HepG2 (cell line): Measurements from ENCODE around the gene MSANTD1. TPM values are rescaled to one million over a fixed set of nuclear protein-coding genes. Genes with fewer than 3 reads are reported as not detected.

Source experiments
- ATAC-seq: fragments of 200-7000 bp; cut with Tn5 transposase; 3 replicates; pipeline ENCODE4 v1.9.1; 2020; ENCODE audit warnings: mild to moderate bottlenecking, moderate library complexity
- BruUV-seq: library from RNA; stranded (reverse); fragments of 400-500 nt; replicated peaks from 2 replicates; lab custom pipeline; 2021; lab: Mats Ljungman, UMichigan
- CTCF ChIA-PET: fragments of 300-600 bp; formaldehyde crosslinking; extraction: SDS; loops from one replicate; lab custom pipeline; 2021; ENCODE audit warnings: low total read pairs, inconsistent platforms, low intra/inter-chr PET ratio; lab: Yijun Ruan, JAX
- POLR2A ChIA-PET: fragments of 350-600 bp; sonication (Branson Sonifier 250); formaldehyde crosslinking; loops from one replicate; lab custom pipeline; 2020; ENCODE audit warnings: antibody characterized with exemption, inconsistent platforms; lab: Yijun Ruan, JAX
- DNase-seq: peaks from one replicate; pipeline ENCODE4 v3.0.0-alpha.2; 2015; ENCODE audit warnings: low spot score
- FAIRE-seq: peaks from 3 replicates; lab custom pipeline; 2011; peaks lifted over from hg19 to GRCh38; lab: Jason Lieb, UNC
- H2AFZ ChIP-seq: one replicate; pipeline ENCODE4 v1.6.1; 2011; ENCODE audit warnings: low read length, inconsistent platforms
- H3K27ac ChIP-seq: fragments of 300-600 bp; 3 replicates; pipeline ENCODE4 v1.8.0; 2011; ENCODE audit warnings: mixed run types, mild to moderate bottlenecking, mixed read lengths, low read length, inconsistent platforms; ENCODE audit not compliant: insufficient read depth; ENCODE audit errors: extremely low read length
- H3K27me3 ChIP-seq, 2 experiments: fragments of 200-600 bp in 1 of 2; 2 replicates in 1 of 2; 3 replicates in 1 of 2; pipeline versions ENCODE4 v1.6.0 to v1.8.0; 2011; ENCODE audit warnings: low read length in 2 of 2, mild to moderate bottlenecking in 2 of 2, moderate library complexity in 2 of 2, inconsistent platforms in 1 of 2; ENCODE audit not compliant: insufficient read depth in 2 of 2, control insufficient read depth in 1 of 2
- H3K36me3 ChIP-seq, 2 experiments: fragments of 200-600 bp in 1 of 2; replicated peaks in 1 of 2; 2 replicates in 1 of 2; 3 replicates in 1 of 2; pipeline versions ENCODE4 v1.5.1 to v1.8.0; 2011; ENCODE audit warnings: low read length in 2 of 2, inconsistent platforms in 1 of 2; ENCODE audit not compliant: insufficient read depth in 2 of 2, control insufficient read depth in 1 of 2
- H3K4me1 ChIP-seq: 2 replicates; pipeline ENCODE4 v1.5.1; 2012; ENCODE audit warnings: low read length, inconsistent platforms; ENCODE audit not compliant: insufficient read depth
- H3K4me2 ChIP-seq: 2 replicates; pipeline ENCODE4 v1.6.0; 2011; ENCODE audit warnings: low read depth, low read length, inconsistent platforms
- H3K4me3 ChIP-seq, 3 experiments: fragments of 200-600 bp in 1 of 3; sonication (generic), shearing (Covaris generic) in 1 of 3; replicated peaks in 1 of 3; 2 replicates each; pipeline ENCODE4 v1.5.1; 2011 to 2016; ENCODE audit warnings: low read length in 3 of 3, inconsistent platforms in 2 of 3, low read depth in 2 of 3, mild to moderate bottlenecking in 2 of 3, control low read depth in 1 of 3, mixed read lengths in 1 of 3; ENCODE audit not compliant: insufficient read depth in 1 of 3
- H3K79me2 ChIP-seq: one replicate; pipeline ENCODE4 v1.6.1; 2011; ENCODE audit warnings: low read length, inconsistent platforms; ENCODE audit not compliant: insufficient read depth
- H3K9ac ChIP-seq: 2 replicates; pipeline ENCODE4 v1.6.0; 2011; ENCODE audit warnings: mild to moderate bottlenecking, low read depth, low read length, inconsistent platforms; ENCODE audit not compliant: insufficient read depth
- H3K9me3 ChIP-seq: 2 replicates; pipeline ENCODE4 v1.5.1; 2012; ENCODE audit warnings: mild to moderate bottlenecking, low read length
- H4K20me1 ChIP-seq: 2 replicates; pipeline ENCODE4 v1.6.0; 2011; ENCODE audit warnings: inconsistent platforms, mild to moderate bottlenecking, low read length, moderate library complexity; ENCODE audit not compliant: insufficient read depth
- AHDC1 ChIP-seq: sonication (generic); formaldehyde crosslinking; IDR thresholded peaks from 2 replicates; pipeline ENCODE4 v1.5.1; 2020; ENCODE audit warnings: mild to moderate bottlenecking, missing genetic modification reagents, borderline replicate concordance
- CHCHD3 ChIP-seq: sonication (generic); formaldehyde crosslinking; IDR thresholded peaks from 2 replicates; pipeline ENCODE4 v1.8.0; 2022; ENCODE audit warnings: mild to moderate bottlenecking, missing genetic modification reagents, moderate library complexity
- DR1 ChIP-seq: sonication (generic); formaldehyde crosslinking; IDR thresholded peaks from 2 replicates; pipeline ENCODE4 v1.8.0; 2021; ENCODE audit warnings: mild to moderate bottlenecking, missing genetic modification reagents, inconsistent platforms
- HNRNPK ChIP-seq: fragments of 200-400 bp; formaldehyde crosslinking; IDR thresholded peaks from 2 replicates; pipeline ENCODE4 v1.6.1; 2018; ENCODE audit warnings: low read length, low read depth, moderate library complexity, mild to moderate bottlenecking; ENCODE audit not compliant: poor library complexity, severe bottlenecking
- KDM1A ChIP-seq: IDR thresholded peaks from 2 replicates; pipeline ENCODE4 v1.6.1; 2016; ENCODE audit warnings: missing compliant biosample characterization
- KDM5B ChIP-seq: sonication (generic); formaldehyde crosslinking; IDR thresholded peaks from 2 replicates; pipeline ENCODE4 v1.4.0; 2020; ENCODE audit warnings: missing genetic modification reagents, mild to moderate bottlenecking, borderline replicate concordance
- MTF1 ChIP-seq: sonication (generic); formaldehyde crosslinking; IDR thresholded peaks from 2 replicates; pipeline ENCODE4 v1.5.0; 2020; ENCODE audit warnings: missing genetic modification reagents
- MXD1 ChIP-seq: sonication (generic); formaldehyde crosslinking; IDR thresholded peaks from 2 replicates; pipeline ENCODE4 v1.4.0; 2020; ENCODE audit warnings: mild to moderate bottlenecking, missing genetic modification reagents
- NR2F1 ChIP-seq, 2 experiments: fragments of 450-650 bp in 1 of 2; formaldehyde crosslinking in 1 of 2; IDR thresholded peaks; 2 replicates each; pipeline versions ENCODE4 v1.5.0 to v1.6.1; 2016 to 2020; ENCODE audit warnings: mild to moderate bottlenecking in 1 of 2, missing compliant biosample characterization in 1 of 2, missing genetic modification reagents in 1 of 2, moderate library complexity in 1 of 2
- RBM39 ChIP-seq: fragments of 200-400 bp; formaldehyde crosslinking; IDR thresholded peaks from one replicate; pipeline ENCODE4 v1.6.1; 2018; ENCODE audit warnings: antibody characterized with exemption, mild to moderate bottlenecking, low read depth, low read length; ENCODE audit not compliant: poor library complexity, severe bottlenecking
- TBX3 ChIP-seq: fragments of 450-650 bp; IDR thresholded peaks from 2 replicates; pipeline ENCODE4 v1.6.1; 2017; ENCODE audit warnings: antibody characterized with exemption, mild to moderate bottlenecking, inconsistent platforms, borderline replicate concordance
- ZNF44 ChIP-seq: sonication (generic); formaldehyde crosslinking; IDR thresholded peaks from 2 replicates; pipeline ENCODE4 v1.5.1; 2020; ENCODE audit warnings: mild to moderate bottlenecking, missing genetic modification reagents
- ZNF703 ChIP-seq: sonication (generic); formaldehyde crosslinking; IDR thresholded peaks from 2 replicates; pipeline ENCODE4 v1.5.1; 2020; ENCODE audit warnings: missing genetic modification reagents, mild to moderate bottlenecking, moderate library complexity, borderline replicate concordance
- WGBS: methylation state at CpG from one replicate; pipeline ENCODE4 v1.1.6; 2017; ENCODE audit warnings: low lambda C conversion rate; 5-methylcytosine and 5-hydroxymethylcytosine counted together
- in situ Hi-C: cut with HindIII; loops from 2 replicates; pipeline ENCODE4 v1.10.0; 2017; ENCODE audit warnings: low pct_unique_long_range_greater_than_20kb; ENCODE audit not compliant: extremely low pct_ligation_motif_present
- intact Hi-C: fragments of 100-400 bp; cut with micrococcal nuclease; formaldehyde crosslinking; loops from one replicate; pipeline ENCODE4 v1.10.0; 2022; ENCODE audit not compliant: unreplicated experiment
- polyA plus RNA-seq, 8 experiments: library from polyadenylated mRNA; depleted of rRNA in 3 of 8; stranded (reverse) in 7 of 8; unstranded in 1 of 8; fragments of >200 nt; fragmentation: Illumina TruSeq in 4 of 8; extraction: Trizol in 4 of 8; gene quantifications; 2 replicates each; pipeline versions ENCODE4 v1.2.1 to v1.2.3, GENCODE V29; 2011 to 2016; ENCODE audit warnings: low read depth in 4 of 8, missing spikeins in 1 of 8, mixed read lengths in 1 of 8; ENCODE audit not compliant: insufficient read depth in 1 of 8
- total RNA-seq, 5 experiments: library from RNA; depleted of rRNA; stranded (reverse); fragments of >200 nt; fragmentation: Illumina TruSeq; extraction: Trizol; gene quantifications; 2 replicates each; pipeline ENCODE4 v1.2.3, GENCODE V29; 2016; ENCODE audit warnings: low read depth in 1 of 5
- TF ChIP-seq, protein P1 (sequence below): sonication (generic); formaldehyde crosslinking; IDR thresholded peaks from 2 replicates; pipeline ENCODE4 v1.8.1; 2023; ENCODE audit warnings: mild to moderate bottlenecking, missing genetic modification reagents
- TF ChIP-seq, protein P2 (sequence below): sonication (generic); formaldehyde crosslinking; IDR thresholded peaks from 2 replicates; pipeline ENCODE4 v1.4.0; 2020; ENCODE audit warnings: missing genetic modification reagents

The MSANTD1 gene
- total and polyA plus RNA-seq, 2 of the 13 experiments (the other 11 are each of a cell fraction or from before 2014, with no cell fraction given): 0.22 to 0.40 TPM

DNA sequence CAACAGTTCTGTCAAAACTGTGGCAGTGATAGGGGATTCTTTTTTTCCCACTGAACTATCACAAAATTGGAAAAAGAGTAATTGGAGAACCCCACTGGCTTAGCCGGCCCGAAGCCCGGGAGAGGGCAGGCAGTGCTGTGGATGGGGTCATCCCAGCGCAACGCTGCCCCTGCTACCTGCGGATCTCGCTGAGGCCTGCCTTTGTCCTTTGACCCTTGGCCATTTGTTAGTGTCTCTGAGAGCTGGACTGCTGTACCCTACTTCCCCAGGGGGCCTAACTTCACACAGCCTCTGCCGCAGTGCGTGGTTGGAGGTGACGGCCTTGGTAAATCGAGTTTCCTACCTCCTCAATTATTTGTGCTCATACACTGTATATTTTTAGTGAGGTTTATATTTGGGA lies 43.0 kb upstream of the MSANTD1 start:
- peak; percentile 49 for FAIRE-seq
- Histone ChIP-seq H3K9ac (peak overlapping the region; percentile 38; the same call in 1 of the 2 replicates), H3K9me3 (no peaks in the 10 kb centered on the region), H3K27me3 (no peaks in the 10 kb centered on the region), H3K36me3 (peaks cover 12 to 23% of the 10 kb centered on the region in 2 experiments; a peak in 4 of 5 replicates), H3K4me3 (no peak overlapping the region), H3K4me2 (peak overlapping the region; percentile 63), H3K4me1 (peaks cover 85% of the 10 kb centered on the region), H3K79me2 (no peaks in the 10 kb centered on the region), H4K20me1 (no peaks in the 10 kb centered on the region), H2AFZ (no peak overlapping the region), H3K27ac (peak overlapping the region; percentile 95)
- in situ Hi-C loops (no loop called here), intact Hi-C loops (loop anchor here (5.0 to 10.0 kb wide), 2 partner anchors 59 to 96 kb away; no protein-coding TSS in a partner anchor)
- no TSS peak for BruUV-seq
- CTCF ChIA-PET: no interaction called here
- DNase-seq: peak; percentile 73
- ATAC-seq: peak; percentile 76
- POLR2A ChIA-PET: no interaction called here
- 8% methylated on average over 7 of the region's 11 CpGs for WGBS
- TF ChIP-seq RBM39 (no peak), MXD1 (CRISPR knock-in tag) (no peak), NR2F1 (CRISPR knock-in tag; IDR thresholded peaks at IDR 0.05) (peak; percentile 54 to 67; a peak in 2 of 4 replicates), TBX3 (no peak), CHCHD3 (CRISPR knock-in tag) (no peak), ZNF44 (CRISPR knock-in tag) (no peak), HNRNPK (no peak), AHDC1 (CRISPR knock-in tag) (peak; percentile 64; the same call in 1 of the 2 replicates), DR1 (CRISPR knock-in tag) (no peak), KDM5B (peak; percentile 61; the same call in 1 of the 2 replicates), MTF1 (no peak), KDM1A (CRISPR knock-in tag) (no peak), ZNF703 (no peak)
- TF ChIP-seq, protein P1, sequence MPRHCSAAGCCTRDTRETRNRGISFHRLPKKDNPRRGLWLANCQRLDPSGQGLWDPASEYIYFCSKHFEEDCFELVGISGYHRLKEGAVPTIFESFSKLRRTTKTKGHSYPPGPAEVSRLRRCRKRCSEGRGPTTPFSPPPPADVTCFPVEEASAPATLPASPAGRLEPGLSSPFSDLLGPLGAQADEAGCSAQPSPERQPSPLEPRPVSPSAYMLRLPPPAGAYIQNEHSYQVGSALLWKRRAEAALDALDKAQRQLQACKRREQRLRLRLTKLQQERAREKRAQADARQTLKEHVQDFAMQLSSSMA (CRISPR knock-in tag): no peak
- TF ChIP-seq, protein P2, sequence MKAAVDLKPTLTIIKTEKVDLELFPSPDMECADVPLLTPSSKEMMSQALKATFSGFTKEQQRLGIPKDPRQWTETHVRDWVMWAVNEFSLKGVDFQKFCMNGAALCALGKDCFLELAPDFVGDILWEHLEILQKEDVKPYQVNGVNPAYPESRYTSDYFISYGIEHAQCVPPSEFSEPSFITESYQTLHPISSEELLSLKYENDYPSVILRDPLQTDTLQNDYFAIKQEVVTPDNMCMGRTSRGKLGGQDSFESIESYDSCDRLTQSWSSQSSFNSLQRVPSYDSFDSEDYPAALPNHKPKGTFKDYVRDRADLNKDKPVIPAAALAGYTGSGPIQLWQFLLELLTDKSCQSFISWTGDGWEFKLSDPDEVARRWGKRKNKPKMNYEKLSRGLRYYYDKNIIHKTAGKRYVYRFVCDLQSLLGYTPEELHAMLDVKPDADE (CRISPR knock-in tag): no peak
